ENCODE results near the gene SPOCK1.

DNA sequence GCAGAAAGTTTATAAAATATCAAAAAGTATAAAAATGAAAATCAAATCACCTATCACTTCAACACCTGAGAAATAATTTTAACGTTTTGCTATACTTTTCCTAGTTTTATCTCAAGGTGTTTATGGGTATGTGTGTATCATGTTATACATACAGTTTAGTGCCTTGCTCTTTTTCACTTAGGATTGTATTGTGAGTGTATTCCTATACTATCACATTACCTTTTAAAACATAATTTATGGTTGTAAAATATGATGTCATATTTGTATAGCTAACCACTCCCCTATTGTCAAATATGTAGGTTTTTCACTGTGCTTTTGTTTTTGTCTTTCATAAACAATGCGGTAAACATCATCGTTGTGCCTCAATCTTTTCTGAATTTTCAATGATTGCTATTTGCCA is 479.9 kb downstream of the SPOCK1 start:
- no peak for TF ChIP-seq POLR2AphosphoS5 (IDR thresholded peaks at IDR 0.05)
- TF ChIP-seq POLR2A (IDR thresholded peaks at IDR 0.05), result no peak
- TF ChIP-seq, protein P1, sequence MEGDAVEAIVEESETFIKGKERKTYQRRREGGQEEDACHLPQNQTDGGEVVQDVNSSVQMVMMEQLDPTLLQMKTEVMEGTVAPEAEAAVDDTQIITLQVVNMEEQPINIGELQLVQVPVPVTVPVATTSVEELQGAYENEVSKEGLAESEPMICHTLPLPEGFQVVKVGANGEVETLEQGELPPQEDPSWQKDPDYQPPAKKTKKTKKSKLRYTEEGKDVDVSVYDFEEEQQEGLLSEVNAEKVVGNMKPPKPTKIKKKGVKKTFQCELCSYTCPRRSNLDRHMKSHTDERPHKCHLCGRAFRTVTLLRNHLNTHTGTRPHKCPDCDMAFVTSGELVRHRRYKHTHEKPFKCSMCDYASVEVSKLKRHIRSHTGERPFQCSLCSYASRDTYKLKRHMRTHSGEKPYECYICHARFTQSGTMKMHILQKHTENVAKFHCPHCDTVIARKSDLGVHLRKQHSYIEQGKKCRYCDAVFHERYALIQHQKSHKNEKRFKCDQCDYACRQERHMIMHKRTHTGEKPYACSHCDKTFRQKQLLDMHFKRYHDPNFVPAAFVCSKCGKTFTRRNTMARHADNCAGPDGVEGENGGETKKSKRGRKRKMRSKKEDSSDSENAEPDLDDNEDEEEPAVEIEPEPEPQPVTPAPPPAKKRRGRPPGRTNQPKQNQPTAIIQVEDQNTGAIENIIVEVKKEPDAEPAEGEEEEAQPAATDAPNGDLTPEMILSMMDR (IDR thresholded peaks at IDR 0.05), result no peak
- no peak for TF ChIP-seq EP300 (IDR thresholded peaks at IDR 0.05; ENCODE audit: low read depth)

Measured in transverse colon (tissue), 4 donors.